ENCODE results near the gene NTSR1. TPM values are rescaled to one million over a fixed set of nuclear protein-coding genes. Genes with fewer than 3 reads are reported as not detected.

The NTSR1 gene
- total RNA-seq, 2 donors from 2014 or later, result not detected

DNA sequence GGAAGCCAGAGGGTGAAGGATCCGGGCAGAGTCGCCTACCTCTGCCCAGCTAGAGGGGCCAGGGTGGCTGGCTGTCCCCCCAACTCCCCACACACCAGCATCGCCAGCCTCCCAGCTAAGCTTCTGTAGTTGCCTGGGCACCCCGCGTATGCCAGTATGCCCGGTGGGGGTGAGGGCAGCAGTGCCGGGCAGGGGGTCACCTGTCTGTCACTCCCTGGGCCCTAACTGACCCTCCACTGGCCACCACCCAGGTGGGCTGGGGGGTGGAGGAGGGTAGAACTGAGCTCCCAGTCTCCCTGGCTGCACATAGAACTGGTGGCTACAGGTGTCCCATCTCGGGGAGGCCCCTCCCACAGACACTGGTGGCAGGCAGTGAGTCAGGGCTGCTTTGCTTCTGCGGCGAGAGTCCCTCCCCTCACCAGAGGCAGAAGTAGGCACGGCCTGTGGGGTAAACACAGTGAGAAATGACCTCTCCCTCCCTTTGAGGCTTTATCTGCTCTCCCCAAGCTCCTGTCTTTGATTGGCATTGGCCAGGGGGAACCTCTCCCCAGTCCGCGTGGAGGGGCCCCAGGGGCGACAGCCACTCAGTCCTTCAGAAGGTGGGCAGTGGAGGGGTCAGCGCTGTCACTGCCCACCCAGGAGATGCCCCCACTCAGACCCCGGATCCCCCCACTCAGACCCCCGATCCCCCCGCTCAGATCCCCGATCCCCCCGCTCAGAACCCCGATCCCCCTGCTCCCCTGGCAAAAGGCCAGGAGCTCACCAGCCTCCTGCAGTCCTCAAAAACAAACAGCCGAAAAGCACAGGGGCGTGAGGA is 2.5 kb downstream of the NTSR1 start:
- Mint-ChIP-seq H3K27ac (no peak overlapping the region), H3K27me3 (ENCODE audit: low read depth) (peaks cover 31% of the 10 kb centered on the region), H3K9me3 (no peaks in the 10 kb centered on the region), H3K36me3 (ENCODE audit: insufficient read depth in 2 of 2) (no peaks in the 10 kb centered on the region), H3K4me3 (no peak overlapping the region), H3K4me1 (ENCODE audit: low read depth) (peaks cover 18% of the 10 kb centered on the region)
- DNase-seq, result peak; percentile 25 to 48
- peak; percentile 65 to 69 for ATAC-seq (replicated peaks in 1 of 2)

- DNase-seq (no peak), ATAC-seq (replicated peaks in 1 of 2) (no peak)
- Mint-ChIP-seq H3K27ac (no peak overlapping the region), H3K36me3 (ENCODE audit: insufficient read depth in 2 of 2) (no peaks in the 10 kb centered on the region), H3K27me3 (ENCODE audit: low read depth) (peaks cover 31% of the 10 kb centered on the region), H3K4me3 (no peak overlapping the region), H3K9me3 (no peaks in the 10 kb centered on the region), H3K4me1 (ENCODE audit: low read depth) (peaks cover 25% of the 10 kb centered on the region)
Measured at GRCh38 chr20:62711703-62712101, 3.1 kb downstream of the NTSR1 start.

GRCh38 chr20:62712606-62713005 is 4.0 kb downstream of the NTSR1 start:
- DNase-seq, result no peak
- no peak for ATAC-seq (replicated peaks in 1 of 2)
- Mint-ChIP-seq H3K36me3 (ENCODE audit: insufficient read depth in 2 of 2) (no peaks in the 10 kb centered on the region), H3K4me3 (no peak overlapping the region), H3K4me1 (ENCODE audit: low read depth) (peaks cover 23% of the 10 kb centered on the region), H3K9me3 (no peaks in the 10 kb centered on the region), H3K27ac (no peak overlapping the region), H3K27me3 (ENCODE audit: low read depth) (peaks cover 22% of the 10 kb centered on the region)

- H3K27me3 Mint-ChIP-seq (ENCODE audit: low read depth), result peaks cover 22% of the 10 kb centered on the region
- H3K27ac Mint-ChIP-seq, result no peak overlapping the region
- DNase-seq, result no peak
- H3K4me3 Mint-ChIP-seq, result no peak overlapping the region
- H3K4me1 Mint-ChIP-seq (ENCODE audit: low read depth), result peaks cover 18% of the 10 kb centered on the region
- no peaks in the 10 kb centered on the region for H3K9me3 Mint-ChIP-seq
- no peak for ATAC-seq (replicated peaks in 1 of 2)
- no peaks in the 10 kb centered on the region for H3K36me3 Mint-ChIP-seq (ENCODE audit: insufficient read depth in 2 of 2)
Measured at GRCh38 chr20:62714006-62714405, 5.4 kb downstream of the NTSR1 start.

- ATAC-seq (replicated peaks in 1 of 2) (no peak), DNase-seq (no peak)
- peaks cover 0 to 5% of the 10 kb centered on the region in 2 donors for H3K36me3 Mint-ChIP-seq (ENCODE audit: insufficient read depth in 2 of 2)
- H3K4me1 Mint-ChIP-seq (ENCODE audit: low read depth), result peaks cover 18% of the 10 kb centered on the region
- H3K27me3 Mint-ChIP-seq (ENCODE audit: low read depth), result peaks cover 28% of the 10 kb centered on the region
- H3K9me3 Mint-ChIP-seq, result peaks cover 2 to 3% of the 10 kb centered on the region in 2 donors
- H3K27ac Mint-ChIP-seq, result no peak overlapping the region
- no peak overlapping the region for H3K4me3 Mint-ChIP-seq
Measured at GRCh38 chr20:62714799-62715198, 6.2 kb downstream of the NTSR1 start.

- ATAC-seq (replicated peaks in 1 of 2), result no peak
- no peak overlapping the region for H3K4me3 Mint-ChIP-seq
- H3K9me3 Mint-ChIP-seq, result peaks cover 2 to 3% of the 10 kb centered on the region in 2 donors
- peaks cover 15% of the 10 kb centered on the region for H3K4me1 Mint-ChIP-seq (ENCODE audit: low read depth)
- peaks cover 27% of the 10 kb centered on the region for H3K27me3 Mint-ChIP-seq (ENCODE audit: low read depth)
- no peak overlapping the region for H3K27ac Mint-ChIP-seq
- no peak for DNase-seq
- peaks cover 0 to 5% of the 10 kb centered on the region in 2 donors for H3K36me3 Mint-ChIP-seq (ENCODE audit: insufficient read depth in 2 of 2)
Measured at GRCh38 chr20:62715201-62715600, 6.6 kb downstream of the NTSR1 start.

DNA sequence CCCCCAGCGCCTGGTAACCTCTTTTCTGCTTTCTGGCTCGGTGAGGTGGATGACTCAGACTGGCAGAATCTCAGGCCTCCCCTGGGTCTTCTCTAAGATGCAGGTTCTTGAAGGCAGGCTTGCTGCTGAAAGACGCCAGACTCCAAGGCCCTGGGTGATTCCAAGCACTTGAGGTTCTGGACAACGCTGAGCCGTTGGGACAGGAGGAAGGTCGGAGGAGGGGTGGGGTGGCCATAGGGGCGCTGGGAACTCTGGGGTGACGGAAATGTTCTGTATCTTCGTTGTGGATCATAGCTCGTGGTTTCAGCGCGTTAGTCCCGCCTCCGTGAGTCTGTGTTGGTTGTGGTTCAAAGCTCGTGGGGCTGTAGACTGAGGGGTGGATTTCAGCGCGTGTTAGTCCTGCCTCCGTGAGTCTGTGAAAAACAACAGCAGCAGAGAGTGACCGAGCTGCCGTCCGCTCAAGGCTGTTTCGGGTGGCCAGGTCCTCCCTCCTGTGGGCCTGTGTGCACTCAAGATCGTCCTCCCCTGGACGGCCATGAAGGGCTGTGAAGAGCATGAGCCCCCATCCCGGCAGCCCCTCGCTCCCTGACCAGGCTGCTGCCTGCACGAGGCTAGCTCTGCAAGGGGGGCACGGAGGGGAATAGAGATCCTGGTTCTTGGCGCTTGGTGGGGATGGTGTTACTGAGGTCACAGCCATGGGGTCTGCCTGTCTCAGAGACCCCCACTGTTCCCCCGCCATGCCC is 7.7 kb downstream of the NTSR1 start:
- peak; percentile 62 to 80 for ATAC-seq (replicated peaks in 1 of 2)
- H3K4me3 Mint-ChIP-seq, result peak overlapping the region; percentile 2 to 53
- H3K36me3 Mint-ChIP-seq (ENCODE audit: insufficient read depth in 2 of 2), result peaks cover 1 to 12% of the 10 kb centered on the region in 2 donors
- peaks cover 14% of the 10 kb centered on the region for H3K4me1 Mint-ChIP-seq (ENCODE audit: low read depth)
- DNase-seq, result peak in 1 of 2 donors; percentile 29
- peaks cover 6% of the 10 kb centered on the region in 2 donors for H3K9me3 Mint-ChIP-seq
- peaks cover 22% of the 10 kb centered on the region for H3K27me3 Mint-ChIP-seq (ENCODE audit: low read depth)
- H3K27ac Mint-ChIP-seq, result no peak overlapping the region

DNA sequence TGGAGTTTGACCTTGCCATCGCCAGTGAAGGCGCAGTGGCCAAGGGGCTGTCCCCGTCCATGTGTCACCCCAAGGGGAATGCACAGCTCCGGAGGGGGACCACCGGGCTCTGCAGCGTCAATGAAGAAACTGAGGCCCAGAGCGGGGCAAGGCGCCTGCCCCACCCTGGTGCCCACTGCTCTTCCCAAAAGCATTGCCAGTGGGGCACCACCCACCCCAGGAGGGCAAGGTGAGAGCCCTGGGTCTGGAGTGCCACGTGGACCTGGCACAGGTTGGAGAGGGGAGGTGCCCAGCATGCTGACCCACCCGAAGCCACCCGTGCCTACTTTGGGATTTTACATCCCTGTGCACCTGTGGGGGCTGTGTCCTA is 8.3 kb downstream of the NTSR1 start:
- no peak for ATAC-seq (replicated peaks in 1 of 2)
- H3K9me3 Mint-ChIP-seq, result peaks cover 6 to 12% of the 10 kb centered on the region in 2 donors
- no peak for DNase-seq
- peaks cover 5 to 18% of the 10 kb centered on the region in 2 donors for H3K36me3 Mint-ChIP-seq (ENCODE audit: insufficient read depth in 2 of 2)
- H3K4me1 Mint-ChIP-seq (ENCODE audit: low read depth), result peaks cover 19% of the 10 kb centered on the region
- H3K27me3 Mint-ChIP-seq (ENCODE audit: low read depth), result peaks cover 22% of the 10 kb centered on the region
- H3K27ac Mint-ChIP-seq, result no peak overlapping the region
- H3K4me3 Mint-ChIP-seq, result no peak overlapping the region

DNA sequence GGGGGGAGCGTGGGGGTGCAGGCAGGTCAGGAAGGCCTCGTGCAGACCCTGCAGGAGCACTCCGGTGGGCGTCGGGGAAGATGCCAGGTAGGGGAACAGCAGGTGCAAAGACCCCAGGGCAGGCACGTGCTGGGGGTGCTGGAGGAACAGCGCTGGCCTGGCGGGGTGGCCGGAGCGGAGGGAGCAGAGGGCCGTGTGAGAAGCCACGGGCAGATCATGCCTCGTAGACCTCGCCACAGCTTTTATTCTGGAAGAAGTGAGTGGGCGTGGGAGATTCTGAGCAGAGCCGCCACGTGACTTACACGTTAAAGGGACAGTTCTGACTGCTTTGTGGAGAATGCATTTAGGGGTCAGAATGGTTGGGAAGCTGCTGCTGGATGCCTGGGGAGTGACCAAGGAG is 9.3 kb downstream of the NTSR1 start:
- peaks cover 9 to 14% of the 10 kb centered on the region in 2 donors for H3K9me3 Mint-ChIP-seq
- H3K4me1 Mint-ChIP-seq (ENCODE audit: low read depth), result peaks cover 25% of the 10 kb centered on the region
- ATAC-seq (replicated peaks in 1 of 2) (no peak), DNase-seq (no peak)
- peaks cover 28% of the 10 kb centered on the region for H3K27me3 Mint-ChIP-seq (ENCODE audit: low read depth)
- peaks cover 10 to 22% of the 10 kb centered on the region in 2 donors for H3K36me3 Mint-ChIP-seq (ENCODE audit: insufficient read depth in 2 of 2)
- no peak overlapping the region for H3K27ac Mint-ChIP-seq
- no peak overlapping the region for H3K4me3 Mint-ChIP-seq

DNA sequence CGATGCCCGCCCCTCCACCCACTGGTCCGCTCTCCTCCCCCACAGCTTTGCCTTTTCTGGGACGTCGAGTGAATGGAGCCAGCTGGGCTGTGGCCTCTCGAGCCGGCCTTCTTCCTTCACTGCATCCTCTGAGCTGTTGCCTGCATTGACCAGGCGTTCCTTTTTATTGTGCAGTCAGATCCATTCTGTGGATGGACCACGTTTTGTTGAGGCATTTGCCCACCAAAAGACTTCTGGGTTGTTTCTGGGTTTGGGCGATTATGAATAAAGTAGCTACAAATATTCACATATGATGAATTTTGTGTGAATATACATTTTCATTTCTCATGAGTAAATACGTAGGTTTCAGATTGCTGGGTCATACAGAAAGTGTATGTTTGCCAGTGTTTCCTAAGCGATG is 9.9 kb downstream of the NTSR1 start:
- Mint-ChIP-seq H3K27me3 (ENCODE audit: low read depth) (peaks cover 28% of the 10 kb centered on the region), H3K27ac (no peak overlapping the region), H3K9me3 (peaks cover 9 to 14% of the 10 kb centered on the region in 2 donors), H3K36me3 (ENCODE audit: insufficient read depth in 2 of 2) (peaks cover 10 to 22% of the 10 kb centered on the region in 2 donors), H3K4me1 (ENCODE audit: low read depth) (peaks cover 25% of the 10 kb centered on the region), H3K4me3 (no peak overlapping the region)
- DNase-seq, result no peak
- ATAC-seq (replicated peaks in 1 of 2), result no peak

- DNase-seq, result no peak
- Mint-ChIP-seq H3K4me1 (ENCODE audit: low read depth) (peaks cover 25% of the 10 kb centered on the region), H3K36me3 (ENCODE audit: insufficient read depth in 2 of 2) (peaks cover 10 to 22% of the 10 kb centered on the region in 2 donors), H3K27ac (no peak overlapping the region), H3K9me3 (peaks cover 9 to 14% of the 10 kb centered on the region in 2 donors), H3K4me3 (no peak overlapping the region), H3K27me3 (ENCODE audit: low read depth) (peaks cover 22% of the 10 kb centered on the region)
- no peak for ATAC-seq (replicated peaks in 1 of 2)
Measured at GRCh38 chr20:62719250-62719935, 10.8 kb downstream of the NTSR1 start.

DNA sequence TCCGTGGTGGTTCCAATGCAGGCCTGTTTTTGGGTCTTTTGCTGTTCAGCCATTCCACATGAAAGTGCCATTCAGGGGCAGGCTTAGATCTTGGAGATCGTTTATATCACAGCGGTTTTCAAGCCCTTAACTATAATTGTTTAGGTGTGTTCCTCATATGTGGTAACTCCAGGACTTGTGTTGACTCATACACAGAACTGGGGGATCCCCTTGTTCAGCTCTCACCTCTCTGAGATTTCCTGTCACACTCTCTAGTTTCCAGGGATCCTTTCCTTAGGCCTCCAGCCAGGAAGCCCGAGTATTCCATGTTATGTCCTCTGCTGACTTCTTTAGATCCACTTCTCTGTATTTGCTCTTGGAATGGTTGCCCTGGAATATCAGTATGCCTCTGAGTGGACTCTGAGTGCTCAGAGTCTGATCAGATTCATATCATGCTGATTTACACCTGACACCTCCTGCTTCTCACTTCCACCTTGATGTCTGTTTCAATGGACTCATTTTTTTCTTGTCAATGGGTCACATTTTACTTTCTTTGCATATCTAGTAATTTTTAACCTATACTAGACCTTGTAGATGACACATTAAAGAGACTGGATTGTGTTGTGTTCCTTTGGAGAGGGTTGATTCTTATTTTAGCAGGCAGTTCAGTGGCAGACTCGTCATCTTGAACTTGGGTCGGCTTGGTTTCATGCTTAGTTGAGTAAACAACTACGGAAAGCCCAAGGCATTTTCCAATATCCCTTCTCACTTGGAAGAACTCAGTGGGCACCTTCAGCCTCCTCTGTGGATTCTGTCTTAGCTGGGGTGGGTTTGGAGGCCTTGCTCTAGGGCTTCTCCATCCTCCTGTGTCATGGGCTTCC is 13.1 kb downstream of the NTSR1 start:
- Mint-ChIP-seq H3K27me3 (ENCODE audit: low read depth) (peaks cover 14% of the 10 kb centered on the region), H3K27ac (no peak overlapping the region), H3K9me3 (peaks cover 9 to 14% of the 10 kb centered on the region in 2 donors), H3K4me3 (no peak overlapping the region), H3K4me1 (ENCODE audit: low read depth) (peaks cover 14% of the 10 kb centered on the region), H3K36me3 (ENCODE audit: insufficient read depth in 2 of 2) (peaks cover 10 to 22% of the 10 kb centered on the region in 2 donors)
- DNase-seq, result no peak
- peak; percentile 67 to 82 for ATAC-seq (replicated peaks in 1 of 2)
